Keratinocyte (primary cell): ENCODE data around the gene TIMM10B.

Source experiments
- EZH2 ChIP-seq: IDR thresholded peaks from one replicate; pipeline ENCODE4 v1.6.1; 2012; ENCODE audit warnings: inconsistent platforms, mild to moderate bottlenecking, low read length, moderate library complexity
- TF ChIP-seq, protein P1 (sequence below), 3 experiments: IDR thresholded peaks in 1 of 3; conservative IDR thresholded peaks in 1 of 3; optimal IDR thresholded peaks in 1 of 3; 2 replicates in 2 of 3; 3 replicates in 1 of 3; pipeline versions ENCODE3 to v1.5.1; 2011; ENCODE audit warnings: low read length in 3 of 3, mild to moderate bottlenecking in 3 of 3, moderate library complexity in 2 of 3, control low read depth in 1 of 3, inconsistent platforms in 1 of 3; ENCODE audit not compliant: insufficient read depth in 2 of 3; ENCODE audit errors: extremely low read depth in 1 of 3

DNA sequence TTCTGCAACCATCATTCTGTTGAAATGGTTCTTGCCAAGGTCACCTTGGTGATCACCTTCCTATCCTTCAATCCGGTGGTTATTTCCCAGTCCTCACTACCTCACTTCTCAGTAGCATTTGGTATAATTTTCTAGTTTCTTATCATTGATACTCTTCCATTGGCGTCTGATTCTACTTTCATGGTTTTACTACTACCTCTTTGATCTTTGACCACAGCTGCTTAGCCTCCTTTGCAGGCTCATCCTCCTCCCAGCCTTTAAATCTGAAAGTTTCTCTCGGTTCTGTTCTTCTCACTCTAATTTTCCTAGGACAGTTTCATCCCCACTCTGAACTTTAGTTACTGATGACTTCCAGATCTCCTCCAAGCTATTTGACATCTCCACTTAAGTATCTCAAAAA lies 5.0 kb downstream of the TIMM10B start:
- TF ChIP-seq, protein P1, sequence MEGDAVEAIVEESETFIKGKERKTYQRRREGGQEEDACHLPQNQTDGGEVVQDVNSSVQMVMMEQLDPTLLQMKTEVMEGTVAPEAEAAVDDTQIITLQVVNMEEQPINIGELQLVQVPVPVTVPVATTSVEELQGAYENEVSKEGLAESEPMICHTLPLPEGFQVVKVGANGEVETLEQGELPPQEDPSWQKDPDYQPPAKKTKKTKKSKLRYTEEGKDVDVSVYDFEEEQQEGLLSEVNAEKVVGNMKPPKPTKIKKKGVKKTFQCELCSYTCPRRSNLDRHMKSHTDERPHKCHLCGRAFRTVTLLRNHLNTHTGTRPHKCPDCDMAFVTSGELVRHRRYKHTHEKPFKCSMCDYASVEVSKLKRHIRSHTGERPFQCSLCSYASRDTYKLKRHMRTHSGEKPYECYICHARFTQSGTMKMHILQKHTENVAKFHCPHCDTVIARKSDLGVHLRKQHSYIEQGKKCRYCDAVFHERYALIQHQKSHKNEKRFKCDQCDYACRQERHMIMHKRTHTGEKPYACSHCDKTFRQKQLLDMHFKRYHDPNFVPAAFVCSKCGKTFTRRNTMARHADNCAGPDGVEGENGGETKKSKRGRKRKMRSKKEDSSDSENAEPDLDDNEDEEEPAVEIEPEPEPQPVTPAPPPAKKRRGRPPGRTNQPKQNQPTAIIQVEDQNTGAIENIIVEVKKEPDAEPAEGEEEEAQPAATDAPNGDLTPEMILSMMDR (optimal IDR thresholded peaks at IDR 0.05 in 1 of 3, IDR thresholded peaks at IDR 0.05 in 1 of 3, conservative IDR thresholded peaks at IDR 0.05 in 1 of 3; ENCODE audit: extremely low read depth in 1 of 3, insufficient read depth in 2 of 3, low read length in 3 of 3), result no peak
- TF ChIP-seq EZH2, result no peak
